Hypothalamus (tissue), 51 donors: ENCODE results near the gene CPB2.

Source experiments
- DNase-seq, 51 donors: peaks; one replicate each; lab custom pipeline; 2025; lab: John Stamatoyannopoulos, UW

CPB2 gene

DNA sequence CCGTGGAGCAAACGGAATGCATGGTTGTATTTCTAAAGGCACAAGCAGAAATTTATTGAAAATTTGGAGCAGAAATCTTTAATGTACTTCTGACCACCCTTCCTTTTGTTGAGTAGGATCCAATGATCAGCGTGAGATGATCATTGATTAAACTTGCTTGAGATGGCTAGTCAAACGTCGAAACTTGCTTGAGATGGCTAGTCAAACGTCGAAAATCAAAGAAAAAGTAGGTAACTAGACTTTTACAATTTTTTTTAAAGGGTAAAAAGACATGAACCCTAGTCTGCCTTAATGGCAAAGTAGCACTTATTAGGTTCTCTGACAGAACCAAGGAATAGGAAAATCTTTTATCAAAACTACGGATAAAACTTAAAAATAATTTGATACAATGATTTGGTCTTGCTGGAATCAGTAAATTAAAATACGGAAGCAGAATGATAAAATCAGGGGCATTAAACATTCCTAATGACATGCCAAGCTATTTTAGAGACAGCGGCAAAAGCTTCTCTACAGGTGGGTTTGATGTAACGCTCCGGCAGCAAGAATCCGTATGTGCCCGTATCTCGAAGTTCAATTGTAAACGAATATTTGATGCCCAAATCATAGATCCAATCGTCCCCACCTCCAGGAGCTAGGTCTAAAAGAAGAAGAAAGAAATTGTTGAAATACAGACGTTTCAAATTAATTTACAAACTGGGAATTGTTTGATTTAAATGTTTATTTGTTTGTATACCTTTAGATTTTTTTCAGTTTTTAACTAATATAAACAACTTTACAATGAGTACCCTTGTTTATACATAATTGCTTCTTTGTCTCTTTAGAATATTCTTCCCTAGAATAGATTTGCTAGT, 51.4 kb downstream of the CPB2 start:
- DNase-seq: peak in 1 of 51 donors; percentile 29

GRCh38 chr13:46052319-46053161, 52.3 kb downstream of the CPB2 start, which contains the start of gene ZC3H13:
Gene ZC3H13 (minus strand): TSS chr13:46052746. CDS start chr13:46045507, 7,239 bp downstream.
- peak; percentile 33 to 97 (median 90) for DNase-seq

- DNase-seq: no peak
These were observed 52.9 kb downstream of the CPB2 start for GRCh38 chr13:46051968-46052318.

- DNase-seq: no peak
These were observed 54.1 kb downstream of the CPB2 start for GRCh38 chr13:46050771-46051170.

DNA sequence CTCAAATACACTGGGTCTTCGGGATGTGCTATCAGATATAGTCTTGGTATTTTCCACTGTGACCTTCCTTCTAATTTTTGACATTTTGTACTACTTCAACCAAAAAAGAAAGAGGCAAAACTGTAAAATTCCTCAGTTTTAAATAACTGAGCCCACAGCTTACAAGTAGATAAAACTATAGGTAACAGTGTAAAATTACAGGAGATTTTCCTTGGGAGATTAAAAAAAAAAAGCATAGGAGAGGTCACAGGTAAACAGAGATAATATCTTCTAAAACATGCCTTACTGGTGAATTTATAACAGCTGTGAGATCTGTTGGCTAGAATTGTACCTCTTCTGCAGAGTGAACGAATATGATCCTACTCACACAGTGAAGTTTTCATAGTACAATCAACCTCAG, 59.4 kb downstream of the CPB2 start:
- DNase-seq: no peak

- DNase-seq: no peak
These were observed 61.2 kb downstream of the CPB2 start for GRCh38 chr13:46043647-46044046.

DNA sequence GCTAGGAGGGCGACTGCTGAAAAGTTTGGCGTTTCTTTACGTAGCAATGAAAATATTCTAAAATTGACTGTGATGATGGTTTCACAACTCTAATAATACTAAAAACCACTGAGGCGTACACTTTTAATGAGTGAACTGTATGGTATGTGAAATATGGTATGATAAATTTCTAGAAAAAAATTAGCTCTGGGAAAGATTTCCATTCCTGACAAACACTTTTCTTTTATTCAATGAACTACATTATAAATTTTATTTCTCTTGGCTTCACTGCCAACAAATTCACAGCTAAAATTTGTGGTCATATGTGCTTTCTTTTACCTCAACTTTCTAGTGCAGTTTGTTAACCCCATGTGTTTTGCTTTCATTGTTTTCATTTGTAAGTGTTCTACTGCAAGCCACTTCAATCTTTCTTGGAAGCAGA, 63.4 kb downstream of the CPB2 start:
- no peak for DNase-seq

DNA sequence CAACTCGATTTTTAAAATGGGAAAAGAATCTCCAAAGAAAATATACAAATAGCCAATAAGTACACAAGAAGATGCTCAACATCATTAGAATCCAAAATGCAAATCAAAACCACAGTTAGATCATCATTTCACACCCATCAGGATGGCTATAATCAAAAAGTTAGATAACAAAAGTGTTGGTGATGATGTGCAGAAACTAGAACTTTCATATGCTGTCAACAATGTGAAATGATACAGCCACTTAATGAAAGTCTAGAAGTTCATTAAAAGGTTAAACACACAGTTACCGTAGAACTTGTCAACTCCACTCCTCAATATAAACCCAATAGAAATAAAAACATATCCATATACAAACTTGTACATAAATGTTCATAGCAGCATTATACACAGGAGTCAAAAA, 64.1 kb downstream of the CPB2 start:
- no peak for DNase-seq

GRCh38 chr13:46039411-46040182, 65.2 kb downstream of the CPB2 start:
- no peak for DNase-seq

- no peak for DNase-seq
These were observed 66.5 kb downstream of the CPB2 start for GRCh38 chr13:46038296-46038695.

- no peak for DNase-seq
These were observed 69.8 kb downstream of the CPB2 start for GRCh38 chr13:46035066-46035465.

DNA sequence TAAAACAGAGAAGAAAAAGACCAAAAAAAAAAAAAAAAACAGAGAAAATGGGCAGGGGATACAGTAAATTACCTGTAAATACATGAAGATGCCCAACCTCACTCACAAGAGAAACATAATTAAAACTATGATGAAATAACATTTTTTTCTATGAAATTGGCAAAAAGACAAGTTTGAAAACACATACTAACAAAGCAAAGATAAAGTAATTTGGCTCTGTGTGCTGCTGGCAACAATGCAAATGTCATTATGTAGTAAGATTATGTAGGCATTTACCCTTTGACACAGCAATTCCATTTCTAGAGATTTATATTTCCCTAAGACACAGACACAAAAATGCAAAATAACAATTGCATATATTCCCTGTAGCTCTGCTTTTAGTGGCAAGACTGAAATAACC, 72.5 kb downstream of the CPB2 start:
- no peak for DNase-seq

DNA sequence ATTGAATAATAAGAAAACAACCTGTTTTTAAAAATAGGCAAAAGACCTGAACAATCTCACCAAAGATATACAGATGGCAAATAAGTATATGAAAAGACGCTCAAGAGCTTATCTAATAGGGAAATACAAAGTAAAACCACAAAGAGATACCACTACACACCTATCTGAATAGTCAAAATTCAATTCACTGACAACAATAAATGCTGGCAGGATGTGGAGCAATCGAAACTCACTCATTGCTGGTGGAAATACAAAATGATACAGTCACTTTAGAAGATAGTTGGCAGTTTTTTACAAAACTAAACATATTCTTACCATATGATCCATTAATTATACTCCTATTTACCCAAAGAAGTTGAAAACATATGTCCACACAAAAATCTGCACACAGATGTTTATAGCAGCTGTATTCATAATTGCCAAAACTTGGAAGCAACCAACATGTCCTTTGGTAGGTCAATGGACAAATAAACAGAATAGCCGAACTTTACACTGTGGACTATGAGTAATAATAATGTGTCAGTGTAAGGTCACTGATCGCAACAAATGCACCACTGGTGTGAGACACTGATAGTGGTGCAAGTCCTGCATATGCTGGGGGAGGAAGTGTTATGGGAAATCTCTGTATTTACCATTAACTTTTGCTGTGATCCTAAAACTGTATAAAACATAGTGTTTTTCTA, 73.1 kb downstream of the CPB2 start:
- no peak for DNase-seq

DNA sequence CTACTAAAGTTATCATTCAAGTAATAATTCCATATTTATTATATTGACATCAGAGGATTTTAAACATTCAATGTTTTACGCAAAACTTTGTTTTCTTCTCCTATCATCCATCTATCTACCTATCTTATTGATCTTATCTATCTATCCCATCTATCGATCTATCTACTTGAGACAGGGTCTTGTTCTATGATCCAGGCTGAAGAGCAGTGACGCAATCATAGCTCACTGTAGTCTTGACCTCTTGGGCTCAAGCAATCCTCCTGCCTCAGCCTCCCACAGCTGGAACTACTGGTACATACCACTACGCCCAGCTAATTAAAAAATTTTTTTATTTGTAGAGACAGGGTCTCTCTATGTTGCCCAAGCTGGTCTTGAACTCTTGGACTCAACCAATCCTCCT, 79.7 kb downstream of the CPB2 start:
- DNase-seq: no peak

- DNase-seq: no peak
These were observed 82.4 kb downstream of the CPB2 start for GRCh38 chr13:46022481-46022880.

DNA sequence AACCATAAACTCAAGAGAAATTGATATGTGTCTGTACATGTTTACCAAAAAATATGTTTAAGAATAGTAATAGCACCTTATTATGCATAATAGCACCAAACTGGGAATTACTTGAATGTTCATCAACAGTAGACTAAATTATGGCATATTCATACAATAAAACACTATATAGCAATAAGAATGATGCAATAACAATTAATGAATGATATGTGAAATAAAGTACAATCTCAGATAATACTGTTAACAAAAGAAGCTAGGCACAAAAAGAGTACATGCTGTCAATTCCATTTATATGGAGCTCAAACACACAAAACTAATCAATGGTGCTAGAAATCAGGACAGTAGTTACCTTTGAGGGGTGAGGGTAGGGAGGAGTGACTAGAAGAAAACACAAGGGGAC, 88.6 kb downstream of the CPB2 start:
- no peak for DNase-seq

- DNase-seq: no peak
These were observed 89.5 kb downstream of the CPB2 start for GRCh38 chr13:46015366-46015765.

GRCh38 chr13:46012404-46012803, 92.4 kb downstream of the CPB2 start:
- DNase-seq: no peak

- DNase-seq: peak in 1 of 51 donors; percentile 35
These were observed 94.7 kb downstream of the CPB2 start for GRCh38 chr13:46010148-46010547.

- DNase-seq: no peak
These were observed 96.2 kb downstream of the CPB2 start for GRCh38 chr13:46008631-46009030.
